PFSK-1 (cell line): ENCODE results near the gene LCP2.

Experiments
- FOXP2 ChIP-seq: optimal IDR thresholded peaks from 2 replicates; pipeline ENCODE3; 2011; ENCODE audit warnings: borderline replicate concordance, control low read depth, inconsistent platforms; ENCODE audit not compliant: insufficient read depth; ENCODE audit errors: extremely low read length, extremely low read depth
- POLR2AphosphoS5 ChIP-seq: IDR thresholded peaks from 2 replicates; pipeline ENCODE4 v1.6.1; 2012; ENCODE audit warnings: low read depth, mild to moderate bottlenecking, control low read depth, low read length, moderate library complexity
- SIN3A ChIP-seq: IDR thresholded peaks from 2 replicates; pipeline ENCODE4 v1.6.1; 2012; ENCODE audit warnings: mild to moderate bottlenecking, low read length, moderate library complexity, borderline replicate concordance; ENCODE audit not compliant: insufficient read depth
- TAF1 ChIP-seq: IDR thresholded peaks from 2 replicates; pipeline ENCODE4 v1.6.1; 2012; ENCODE audit warnings: low read length, control low read depth, borderline replicate concordance; ENCODE audit not compliant: insufficient read depth
- TF ChIP-seq, protein P1 (sequence below), 2 experiments: IDR thresholded peaks; 2 replicates each; pipeline versions ENCODE4 v1.6.1 to v1.8.0; 2011 to 2012; ENCODE audit warnings: low read depth in 2 of 2, low read length in 2 of 2, control low read depth in 1 of 2, inconsistent platforms in 1 of 2, mild to moderate bottlenecking in 1 of 2, moderate library complexity in 1 of 2; ENCODE audit not compliant: insufficient read depth in 1 of 2

DNA sequence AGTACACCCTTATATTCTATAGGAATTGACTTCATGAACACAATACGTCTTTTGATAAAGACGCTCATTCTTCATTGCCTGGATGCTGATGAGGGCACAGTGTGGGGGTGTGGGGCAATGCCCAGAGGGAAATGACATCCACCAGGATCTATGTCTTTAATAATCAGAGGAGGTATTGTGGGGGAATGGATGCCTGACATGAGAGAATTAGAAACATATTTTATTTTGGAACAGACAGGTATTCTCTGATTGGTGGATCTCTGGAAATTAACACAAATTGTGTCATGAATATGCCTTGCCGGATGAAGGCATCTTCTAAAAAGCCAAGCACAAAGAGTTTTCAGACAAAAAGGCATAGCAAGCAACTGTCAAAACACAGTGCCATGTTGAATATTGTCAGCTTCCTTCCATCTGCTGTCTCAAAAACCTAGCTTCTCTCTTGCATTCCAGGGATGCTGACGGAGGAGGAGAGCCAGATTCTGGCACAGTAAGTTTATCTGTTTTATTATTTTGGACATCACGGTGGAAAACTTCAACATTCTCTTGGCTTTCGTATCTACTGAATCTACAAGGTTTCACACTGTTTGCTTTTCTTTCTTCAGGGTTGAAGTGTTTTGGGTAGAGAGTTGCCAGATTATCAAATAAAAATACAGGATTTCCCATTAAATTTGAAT is 68.7 kb downstream of the LCP2 start:
- TF ChIP-seq TAF1: no peak
- TF ChIP-seq SIN3A: no peak
- TF ChIP-seq POLR2AphosphoS5: no peak
- no peak for TF ChIP-seq FOXP2
- TF ChIP-seq, protein P1, sequence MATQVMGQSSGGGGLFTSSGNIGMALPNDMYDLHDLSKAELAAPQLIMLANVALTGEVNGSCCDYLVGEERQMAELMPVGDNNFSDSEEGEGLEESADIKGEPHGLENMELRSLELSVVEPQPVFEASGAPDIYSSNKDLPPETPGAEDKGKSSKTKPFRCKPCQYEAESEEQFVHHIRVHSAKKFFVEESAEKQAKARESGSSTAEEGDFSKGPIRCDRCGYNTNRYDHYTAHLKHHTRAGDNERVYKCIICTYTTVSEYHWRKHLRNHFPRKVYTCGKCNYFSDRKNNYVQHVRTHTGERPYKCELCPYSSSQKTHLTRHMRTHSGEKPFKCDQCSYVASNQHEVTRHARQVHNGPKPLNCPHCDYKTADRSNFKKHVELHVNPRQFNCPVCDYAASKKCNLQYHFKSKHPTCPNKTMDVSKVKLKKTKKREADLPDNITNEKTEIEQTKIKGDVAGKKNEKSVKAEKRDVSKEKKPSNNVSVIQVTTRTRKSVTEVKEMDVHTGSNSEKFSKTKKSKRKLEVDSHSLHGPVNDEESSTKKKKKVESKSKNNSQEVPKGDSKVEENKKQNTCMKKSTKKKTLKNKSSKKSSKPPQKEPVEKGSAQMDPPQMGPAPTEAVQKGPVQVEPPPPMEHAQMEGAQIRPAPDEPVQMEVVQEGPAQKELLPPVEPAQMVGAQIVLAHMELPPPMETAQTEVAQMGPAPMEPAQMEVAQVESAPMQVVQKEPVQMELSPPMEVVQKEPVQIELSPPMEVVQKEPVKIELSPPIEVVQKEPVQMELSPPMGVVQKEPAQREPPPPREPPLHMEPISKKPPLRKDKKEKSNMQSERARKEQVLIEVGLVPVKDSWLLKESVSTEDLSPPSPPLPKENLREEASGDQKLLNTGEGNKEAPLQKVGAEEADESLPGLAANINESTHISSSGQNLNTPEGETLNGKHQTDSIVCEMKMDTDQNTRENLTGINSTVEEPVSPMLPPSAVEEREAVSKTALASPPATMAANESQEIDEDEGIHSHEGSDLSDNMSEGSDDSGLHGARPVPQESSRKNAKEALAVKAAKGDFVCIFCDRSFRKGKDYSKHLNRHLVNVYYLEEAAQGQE (IDR thresholded peaks at IDR 0.05; ENCODE audit: insufficient read depth in 1 of 2, low read depth in 2 of 2, low read length in 2 of 2): no peak
